Measurements from ENCODE around the gene SPOCK1. TPM values are rescaled to one million over a fixed set of nuclear protein-coding genes. Genes with fewer than 3 reads are reported as not detected.
A peak's percentile ranks its signal among the peaks of the same experiment; 100 is the strongest.
"Not testable (repeated sequence)": the region's sequence is repeated elsewhere in the genome, so short reads cannot be mapped to it uniquely, and the experiment has no call there.

SPOCK1 gene
- total RNA-seq, 1 experiment from 2014 or later, result 222 TPM

DNA sequence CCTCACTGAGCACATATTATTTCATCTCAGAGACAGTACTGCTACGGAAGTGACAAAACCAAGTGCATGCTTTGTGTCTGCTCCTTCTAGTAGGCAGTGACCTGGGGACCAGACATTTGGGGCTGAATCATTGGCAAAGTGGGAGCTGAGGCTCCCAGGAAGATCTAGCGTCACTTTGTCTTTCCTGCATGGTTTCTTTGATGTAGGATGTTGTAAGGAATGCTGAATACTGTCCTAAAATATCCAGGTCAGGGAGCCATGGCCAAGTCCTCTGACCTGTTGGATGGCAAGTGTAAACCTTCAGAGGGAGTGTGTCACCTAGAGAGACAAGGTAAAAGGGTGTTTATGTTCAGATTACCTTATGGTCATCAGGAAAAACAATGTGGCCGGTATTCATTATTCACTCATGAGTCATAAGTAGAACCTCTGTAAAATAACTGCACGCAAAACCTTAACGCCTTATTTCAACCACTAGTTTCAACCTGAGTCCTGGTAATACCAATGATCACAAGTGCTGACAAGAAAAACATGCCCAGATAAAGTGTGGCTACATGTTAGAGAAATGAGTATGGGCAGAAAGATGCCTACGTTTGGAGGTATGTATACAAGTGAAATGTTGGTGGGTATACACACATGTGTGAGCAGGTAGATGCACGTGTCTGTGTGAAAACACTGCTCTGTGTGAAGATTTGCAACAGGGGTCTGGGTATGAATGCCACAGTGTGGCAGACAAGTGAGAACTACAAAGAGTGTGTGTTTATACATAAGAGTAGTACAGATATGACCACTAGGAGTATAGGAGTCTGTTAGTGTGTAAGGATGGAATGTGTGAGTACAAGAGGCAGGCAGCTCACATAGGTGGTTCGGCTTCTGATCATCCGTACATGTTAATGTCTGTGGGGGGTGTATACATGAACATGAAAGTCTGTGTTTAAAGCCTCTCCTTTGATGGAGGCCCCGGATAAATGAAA, 263.9 kb downstream of the SPOCK1 start:
- DNase-seq (ENCODE audit: extremely low read depth, low read depth), result no peak

DNA sequence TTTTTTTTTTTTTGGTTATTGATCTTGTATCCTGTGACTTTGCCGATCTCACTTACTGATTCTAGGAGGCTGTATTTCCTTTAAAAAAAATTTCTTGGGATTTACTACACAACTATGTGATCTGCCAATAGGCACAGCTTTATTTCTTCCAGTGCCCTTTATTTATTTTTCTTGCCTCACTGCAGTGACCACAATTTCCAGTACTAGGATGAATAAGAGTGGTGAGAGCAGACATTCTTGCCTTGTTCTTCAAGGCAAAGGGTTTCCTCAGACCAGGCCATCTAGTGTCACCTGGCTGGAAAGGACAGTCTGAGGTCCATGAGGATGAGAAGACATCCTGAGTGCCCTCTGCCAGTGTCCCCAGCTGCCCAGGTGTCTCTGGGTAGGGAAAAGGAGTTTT, 265.4 kb downstream of the SPOCK1 start:
- no peak for DNase-seq (ENCODE audit: extremely low read depth, low read depth)

DNA sequence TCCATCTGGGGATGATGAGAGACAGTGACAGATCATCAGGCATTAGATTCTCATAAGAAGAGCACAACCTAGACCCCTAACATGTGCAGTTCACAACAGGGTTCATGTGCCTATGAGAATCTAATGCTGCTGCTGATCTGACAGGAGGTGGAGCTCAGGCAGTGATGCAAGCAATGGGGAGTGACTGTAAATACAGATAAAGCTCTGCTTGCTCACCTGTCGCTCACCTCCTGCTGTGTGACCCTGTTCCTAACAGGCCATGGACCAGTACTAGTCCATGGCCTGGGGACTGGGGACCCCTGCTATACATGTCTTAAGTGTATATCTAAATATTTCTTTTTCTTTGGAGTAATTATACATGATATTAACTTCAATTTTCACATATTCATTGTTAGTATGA, 265.8 kb downstream of the SPOCK1 start:
- not testable (repeated sequence) for DNase-seq (ENCODE audit: extremely low read depth, low read depth)

DNA sequence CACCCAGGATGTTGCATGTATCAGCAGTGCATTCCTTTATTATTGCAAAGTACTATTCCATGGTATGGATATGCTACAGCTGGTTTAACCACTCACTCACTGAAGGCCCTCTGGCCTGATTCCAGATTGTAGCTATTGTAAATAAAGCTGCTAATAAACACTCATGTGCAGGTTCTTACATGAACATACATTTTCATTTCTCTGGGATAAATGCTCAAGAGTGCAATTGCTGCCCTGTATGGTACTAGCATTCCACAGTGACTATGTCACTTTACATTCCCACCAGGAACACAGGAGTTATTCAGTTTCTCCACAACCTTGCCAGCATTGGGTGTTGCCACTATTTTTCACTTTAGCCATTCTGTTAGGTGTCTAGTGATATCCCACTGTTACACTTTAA, 267.6 kb downstream of the SPOCK1 start:
- no peak for DNase-seq (ENCODE audit: extremely low read depth, low read depth)

DNA sequence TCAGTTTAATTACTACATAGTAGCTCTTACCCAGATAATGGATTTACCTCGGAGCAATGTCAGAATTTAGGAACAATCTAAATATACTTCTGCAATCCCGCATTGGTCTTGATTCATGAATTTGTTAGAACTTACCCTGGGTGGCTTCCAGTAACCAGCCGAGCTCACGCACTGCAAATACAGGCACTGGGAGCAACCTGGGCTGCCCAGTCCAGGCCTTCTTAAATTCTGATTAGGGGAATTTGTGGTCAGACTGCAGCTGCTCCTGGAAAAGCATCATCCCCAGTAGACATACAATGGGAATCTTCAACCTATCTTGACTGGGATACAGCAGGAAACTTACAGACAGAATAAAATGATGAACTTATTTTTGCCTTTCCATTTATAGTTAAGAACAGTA, 270.3 kb downstream of the SPOCK1 start:
- no peak for DNase-seq (ENCODE audit: extremely low read depth, low read depth)

DNA sequence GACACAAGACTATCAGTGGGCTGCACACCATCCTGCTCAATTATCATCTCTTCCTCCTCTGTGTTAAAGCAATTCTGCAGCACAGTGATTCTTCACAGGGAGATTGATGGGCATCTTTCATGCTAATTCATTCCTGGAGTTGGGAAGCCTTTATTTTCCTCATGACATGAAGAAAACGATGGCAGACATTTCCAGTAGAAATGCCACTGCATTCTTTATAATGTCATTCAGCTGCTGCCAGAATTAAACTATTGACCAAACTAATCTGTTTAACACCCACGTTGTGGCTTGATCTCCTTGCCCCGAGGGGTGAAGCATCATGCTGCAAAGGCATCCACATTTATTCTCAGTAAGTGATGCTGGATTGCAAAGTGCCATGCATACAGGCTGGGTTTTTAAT, 273.0 kb downstream of the SPOCK1 start:
- DNase-seq (ENCODE audit: extremely low read depth, low read depth), result no peak

DNA sequence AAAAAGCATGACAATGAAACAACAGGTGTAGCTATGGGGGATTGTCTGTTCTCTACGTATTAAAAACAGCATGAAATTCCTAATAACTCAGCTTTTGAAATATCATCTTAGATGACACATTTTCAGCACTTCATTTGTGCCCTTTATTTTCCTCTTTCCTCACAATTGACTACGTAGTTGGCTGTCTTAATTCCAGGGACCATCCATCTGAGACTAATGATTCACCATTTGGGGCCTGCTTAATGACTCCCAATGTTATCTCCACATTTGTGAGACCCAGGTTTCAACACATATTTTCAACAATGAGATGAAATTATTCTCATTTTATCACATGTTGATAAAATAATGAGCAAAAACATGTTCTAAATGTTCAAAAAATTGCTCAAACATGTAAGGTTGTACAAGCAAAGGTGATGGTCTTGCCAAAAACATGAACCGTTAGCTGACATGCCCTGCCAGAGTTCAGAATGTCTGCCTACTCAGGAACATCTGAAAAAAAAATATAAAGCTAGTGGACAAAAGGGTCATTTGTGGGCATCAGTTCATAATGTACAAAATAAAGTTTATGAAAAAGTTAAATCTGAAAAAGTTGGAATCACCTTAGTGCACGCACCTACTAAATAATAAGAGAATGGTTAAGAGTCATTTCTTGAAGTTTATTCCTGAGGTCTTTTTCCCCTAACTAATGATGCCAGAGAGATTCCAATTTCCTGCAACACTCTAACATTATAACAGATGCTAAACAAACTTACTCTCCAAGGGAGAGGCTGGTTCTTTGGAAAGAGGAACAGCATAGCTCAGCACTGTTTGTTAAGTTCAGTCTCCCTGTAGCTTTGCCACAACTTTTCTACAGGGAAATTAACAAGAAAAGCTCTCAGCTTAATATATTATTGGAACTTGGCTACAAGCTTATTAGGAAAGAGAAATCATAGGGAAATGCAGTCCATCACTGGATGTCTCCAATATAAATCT, 275.5 kb downstream of the SPOCK1 start:
- no peak for DNase-seq (ENCODE audit: extremely low read depth, low read depth)

DNA sequence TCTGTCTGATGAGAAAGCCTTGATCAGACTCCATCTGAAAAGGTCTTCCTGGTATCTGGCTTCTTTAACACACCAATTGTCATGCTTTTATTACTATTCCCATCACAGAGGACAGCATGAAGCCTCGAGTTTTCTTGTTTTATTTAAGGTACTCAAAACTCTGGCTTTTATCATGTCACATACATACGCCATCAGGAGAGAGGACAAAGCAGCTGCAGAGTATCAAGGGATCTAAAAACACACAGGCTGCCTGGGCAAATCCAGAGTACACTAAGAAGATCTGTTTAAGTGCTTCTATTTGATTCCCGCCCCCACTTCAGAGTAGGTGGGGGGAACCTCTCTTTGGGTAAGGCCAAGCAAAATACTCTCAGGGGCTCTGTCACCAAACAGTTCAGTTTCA, 277.2 kb downstream of the SPOCK1 start:
- DNase-seq (ENCODE audit: extremely low read depth, low read depth), result no peak

DNA sequence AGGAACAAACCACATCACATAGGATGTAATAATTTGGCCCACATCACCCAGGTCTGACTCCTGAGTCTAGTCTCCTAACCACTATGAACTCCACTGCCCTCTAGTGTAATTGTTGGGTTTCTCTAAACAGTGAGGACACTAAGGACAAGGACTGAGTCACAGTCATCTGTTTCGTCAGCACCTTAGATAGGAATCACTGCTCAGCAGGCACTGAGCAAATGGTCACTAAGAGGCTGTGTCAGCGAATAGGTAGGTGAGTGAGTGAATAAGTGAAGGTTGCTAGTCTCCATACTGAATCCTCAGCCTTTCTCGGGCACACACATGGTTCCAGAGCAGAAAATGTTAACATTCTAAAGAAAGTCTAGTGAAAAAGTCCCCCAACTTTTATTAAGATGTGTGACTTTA, 278.6 kb downstream of the SPOCK1 start:
- DNase-seq (ENCODE audit: extremely low read depth, low read depth), result peak; percentile 93

DNA sequence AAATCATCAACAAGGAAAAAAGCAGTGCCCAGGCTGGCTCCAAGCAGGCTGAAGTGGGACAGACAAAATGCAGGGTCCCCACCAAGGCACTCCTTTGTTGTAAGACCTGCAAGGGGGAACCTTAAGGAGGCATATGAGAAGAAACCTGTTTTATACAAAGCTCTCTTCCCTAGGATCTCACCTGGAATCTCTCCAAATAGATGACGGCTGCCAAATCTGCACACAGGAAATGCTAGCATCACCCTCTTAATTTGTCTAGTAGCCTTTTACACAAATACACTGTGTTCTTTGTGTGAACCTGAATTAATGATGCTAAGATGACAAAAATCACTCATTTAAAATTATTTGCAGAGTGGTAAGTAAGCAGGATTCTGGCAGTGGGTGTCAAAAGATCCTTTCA, 280.2 kb downstream of the SPOCK1 start:
- no peak for DNase-seq (ENCODE audit: extremely low read depth, low read depth)

DNA sequence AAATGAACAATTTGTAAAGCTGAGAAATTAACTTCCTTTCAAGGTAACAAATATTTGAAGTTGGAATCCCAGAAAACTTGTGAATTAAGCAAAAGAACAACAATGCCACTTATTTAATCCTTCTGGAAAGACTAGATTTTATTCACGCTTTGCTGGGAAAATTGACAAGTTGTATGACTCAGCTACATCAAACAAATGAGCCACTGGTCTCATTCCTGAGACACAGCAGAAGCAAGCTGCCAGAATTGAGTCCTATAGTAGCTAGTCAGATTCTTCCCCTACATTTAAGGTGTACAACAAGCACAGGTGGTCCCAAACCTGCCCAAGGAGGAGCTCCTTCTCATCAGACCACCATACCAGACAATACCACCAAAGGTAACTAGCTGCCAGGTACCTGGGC, 280.7 kb downstream of the SPOCK1 start:
- peak; percentile 38 for DNase-seq (ENCODE audit: extremely low read depth, low read depth)

DNA sequence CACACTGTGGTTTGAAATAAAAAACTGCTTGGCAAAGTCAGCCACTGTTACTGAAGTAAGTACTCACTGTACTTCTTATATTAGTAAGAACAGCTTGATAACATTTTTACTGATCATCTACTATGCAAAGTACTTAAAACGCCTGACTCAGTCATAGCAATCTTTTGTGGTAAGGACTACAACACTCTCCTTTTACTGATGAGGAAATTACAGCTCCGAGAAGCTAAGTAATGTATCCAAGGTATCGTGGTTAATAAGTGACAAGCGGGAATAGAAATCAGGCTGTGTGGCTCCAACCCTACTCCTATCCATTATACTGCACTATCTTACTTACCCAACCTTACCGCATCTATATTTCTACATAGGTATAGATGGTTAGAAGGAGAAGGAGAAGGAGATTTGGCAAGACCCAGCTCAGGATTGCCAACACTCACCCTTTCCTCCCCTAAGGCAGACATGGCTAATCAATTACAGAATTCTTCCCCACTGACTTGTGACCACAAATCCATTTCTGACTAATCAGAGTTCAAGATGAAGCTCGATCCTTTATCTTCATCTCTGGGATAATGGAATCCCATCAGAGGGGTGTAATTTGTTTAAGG, 281.4 kb downstream of the SPOCK1 start:
- DNase-seq (ENCODE audit: extremely low read depth, low read depth), result no peak

DNA sequence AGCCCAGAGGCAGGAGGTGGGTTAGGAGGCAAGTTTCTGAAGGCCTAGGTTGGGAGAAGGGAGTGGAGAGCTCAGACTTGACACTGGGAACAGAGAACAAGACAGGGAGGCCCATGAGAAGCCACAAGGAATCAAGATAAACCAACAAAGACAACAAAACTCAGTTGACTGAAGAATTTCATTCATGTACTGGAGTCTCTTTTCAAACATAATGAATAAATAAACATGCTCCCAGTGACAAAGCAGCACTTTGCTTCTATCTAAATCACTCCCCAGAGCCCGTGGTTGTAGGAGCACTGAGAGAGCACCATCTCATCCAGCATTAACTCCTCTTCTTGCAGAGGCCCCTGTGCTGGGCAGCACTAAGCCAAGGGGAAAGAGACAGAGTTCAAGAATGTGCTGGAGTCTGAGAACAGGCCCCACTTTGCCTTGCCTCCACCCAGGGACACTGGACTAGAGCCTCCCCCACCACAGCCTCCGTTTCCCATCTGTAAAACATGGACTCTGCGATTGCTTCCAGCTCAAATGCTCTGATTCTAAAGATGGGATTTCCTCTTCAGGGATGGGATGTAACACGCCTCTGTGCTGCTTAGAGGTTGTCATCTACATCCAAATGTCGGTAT, 282.0 kb downstream of the SPOCK1 start:
- no peak for DNase-seq (ENCODE audit: extremely low read depth, low read depth)

DNA sequence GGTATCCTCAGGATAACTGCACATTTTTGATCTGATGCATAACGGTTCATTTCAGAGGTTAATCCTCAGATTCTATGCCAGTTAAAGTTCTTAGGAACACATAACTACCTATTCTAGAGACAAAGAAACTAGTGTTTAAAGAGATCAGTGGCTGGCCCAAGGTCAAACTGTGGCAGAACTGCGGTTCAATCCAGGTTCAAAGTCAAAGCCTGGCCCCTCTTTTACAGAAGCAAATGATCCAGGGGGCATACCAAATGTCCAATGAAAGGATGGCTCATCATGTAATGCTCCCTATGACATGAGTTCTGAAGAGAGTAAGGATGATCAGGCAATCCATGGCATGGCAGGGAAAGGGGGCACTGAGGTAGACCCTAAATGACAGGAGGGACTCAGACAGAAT, 283.3 kb downstream of the SPOCK1 start:
- DNase-seq (ENCODE audit: extremely low read depth, low read depth), result no peak

DNA sequence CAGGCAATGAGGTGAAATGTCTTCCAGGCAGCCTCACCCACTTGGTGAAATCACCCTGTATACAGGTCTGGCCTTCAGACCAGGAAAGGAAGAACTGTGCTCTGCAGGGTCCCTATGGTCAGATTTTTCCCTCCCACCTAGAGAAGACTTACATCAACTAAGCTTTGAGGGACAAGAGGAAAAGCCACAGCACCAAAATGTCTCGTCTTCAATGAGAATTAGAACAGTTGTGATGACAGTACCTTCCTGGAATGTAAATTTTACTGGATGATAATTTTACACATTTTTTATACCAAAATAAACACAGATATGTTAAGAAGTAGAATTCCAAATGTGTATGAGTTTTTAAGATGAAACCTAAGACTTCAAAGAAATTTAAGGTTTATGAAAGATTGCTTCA, 283.9 kb downstream of the SPOCK1 start:
- no peak for DNase-seq (ENCODE audit: extremely low read depth, low read depth)

DNA sequence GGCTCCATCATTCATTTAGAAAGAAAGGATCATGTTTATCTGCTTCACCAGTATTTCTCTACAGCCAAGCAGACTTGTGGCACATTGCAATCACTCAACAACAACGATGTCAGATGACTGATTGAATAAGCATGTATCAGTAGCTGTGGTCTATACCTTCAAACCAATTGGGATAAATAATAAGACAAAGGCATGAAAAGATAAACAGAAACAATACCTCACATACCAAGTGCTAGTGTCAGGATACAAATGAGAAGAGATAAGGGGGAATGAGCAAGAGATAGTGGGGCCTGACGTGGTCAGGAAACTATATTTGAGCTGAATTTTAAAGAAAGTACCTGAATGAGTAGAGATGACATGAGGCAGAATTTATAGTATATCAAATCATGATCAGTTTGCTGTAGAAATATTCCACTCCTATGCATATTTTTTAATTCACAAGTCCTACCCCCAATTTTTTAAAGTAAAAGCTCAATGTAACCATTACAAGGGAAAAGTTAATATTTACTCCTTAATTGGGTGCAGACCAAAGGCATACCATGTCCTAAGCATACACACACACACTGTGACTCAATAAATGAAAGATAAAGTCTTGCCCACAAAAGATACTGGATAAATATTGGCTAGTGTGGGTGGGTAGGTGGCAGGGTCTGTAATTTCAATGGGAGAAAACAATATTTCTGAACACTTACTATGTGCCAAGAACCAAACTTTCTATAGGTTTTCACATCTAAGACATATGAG, 284.5 kb downstream of the SPOCK1 start:
- DNase-seq (ENCODE audit: extremely low read depth, low read depth), result no peak

DNA sequence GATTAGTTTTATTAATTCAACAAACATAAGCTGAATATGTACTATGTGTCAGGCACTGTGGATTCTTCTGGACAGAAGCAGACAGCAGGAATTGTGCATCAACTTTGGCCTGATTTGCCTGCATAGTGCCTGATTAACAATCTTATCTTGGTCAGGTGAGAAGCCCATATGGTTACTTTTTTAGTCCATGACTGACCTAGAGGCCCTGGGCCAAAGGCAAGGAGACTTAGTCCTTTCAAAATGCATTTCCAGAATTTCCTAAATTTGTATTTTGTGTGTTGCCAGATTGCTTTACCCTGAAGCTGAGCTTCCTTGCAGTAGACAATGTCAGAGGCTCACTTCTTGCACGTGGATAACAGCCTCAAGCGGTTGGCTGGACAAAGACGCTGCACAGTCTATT, 286.7 kb downstream of the SPOCK1 start:
- no peak for DNase-seq (ENCODE audit: extremely low read depth, low read depth)

DNA sequence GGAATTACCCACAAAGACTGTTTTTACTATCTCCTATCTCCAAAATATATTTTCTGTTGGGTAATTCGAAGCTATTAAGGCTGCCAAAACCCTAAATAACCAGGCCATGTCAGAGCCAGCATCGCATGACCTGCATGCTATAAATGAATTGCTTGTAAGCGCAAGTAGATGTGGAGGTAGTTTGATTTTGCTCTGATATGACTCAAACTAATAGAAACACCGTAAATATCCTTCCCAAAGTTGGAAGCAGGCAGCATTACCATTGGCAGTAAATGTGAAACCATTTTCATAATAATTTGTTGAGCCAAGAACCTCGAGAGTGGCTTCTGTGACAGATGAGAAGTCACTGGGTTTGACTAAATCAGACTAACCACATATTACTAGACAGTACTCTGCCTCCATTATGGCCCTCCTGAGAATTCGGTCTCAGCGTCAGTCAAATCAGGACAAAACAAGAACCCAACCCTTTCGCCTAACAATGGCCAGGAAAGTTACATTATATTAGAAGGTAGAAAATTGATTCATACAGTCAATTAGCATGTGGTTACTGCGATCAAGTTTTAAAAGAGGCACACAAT, 289.8 kb downstream of the SPOCK1 start:
- DNase-seq (ENCODE audit: extremely low read depth, low read depth), result no peak

DNA sequence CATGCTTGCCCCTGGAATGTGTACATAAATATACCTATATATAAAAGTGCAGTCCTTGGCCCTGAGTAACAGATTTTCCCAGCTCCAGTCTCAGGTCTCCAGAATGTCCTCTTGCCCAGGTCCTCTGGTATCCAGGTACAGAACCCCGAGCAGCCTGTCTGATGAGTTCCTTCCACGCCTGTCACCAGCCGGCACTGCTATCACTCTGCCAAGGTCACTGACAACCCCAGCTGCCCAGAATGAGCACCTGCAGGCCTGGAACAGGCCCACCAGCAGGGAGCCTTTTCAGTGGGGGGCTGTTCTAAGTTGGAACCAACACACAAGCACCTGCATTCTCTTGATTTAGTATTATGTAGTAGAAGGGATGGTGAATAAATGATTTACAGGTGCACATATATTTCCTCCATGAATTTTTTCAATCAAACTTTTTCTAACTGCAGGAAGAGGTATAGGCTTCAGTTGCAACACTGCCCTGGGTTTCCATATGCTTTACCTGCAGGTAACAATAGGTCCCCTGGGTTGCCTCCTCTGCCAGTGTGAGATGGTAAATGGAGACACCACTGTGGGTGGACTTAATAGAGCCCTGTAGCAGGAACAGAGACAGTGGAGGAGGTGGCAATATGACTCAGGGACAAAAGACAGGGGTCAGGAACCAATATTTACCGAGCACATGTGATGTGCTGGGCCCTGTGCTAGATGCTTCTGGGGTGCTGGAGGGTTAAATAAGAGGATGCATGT, 291.9 kb downstream of the SPOCK1 start:
- DNase-seq (ENCODE audit: extremely low read depth, low read depth), result no peak

All from NCI-H460 (cell line).